ENCODE measurements around the gene C20orf204. TPM values are rescaled to one million over a fixed set of nuclear protein-coding genes. Genes with fewer than 3 reads are reported as not detected.

Gene C20orf204
- total and polyA plus RNA-seq, 9 of the 15 experiments (the other 6 are each of a cell fraction or from before 2014, with no cell fraction given) = 0.11 to 1.1 (median 0.36) TPM; not detected in 2

- Histone ChIP-seq H3K4me2 (ENCODE audit: insufficient read depth, low read length) (no peak overlapping the region), H3K27me3 (ENCODE audit: control insufficient read depth in 2 of 2, insufficient read depth in 2 of 2, low read length in 2 of 2) (peaks cover 6 to 26% of the 10 kb centered on the region in 2 experiments; a peak in 4 of 5 replicates), H3K9me1 (ENCODE audit: control insufficient read depth, insufficient read depth, low read length) (no peaks in the 10 kb centered on the region), H3K4me3 (no peak overlapping the region), H3K27ac (ENCODE audit: extremely low read depth, low read depth, low read length) (no peak overlapping the region), H3K79me2 (ENCODE audit: control insufficient read depth, insufficient read depth, low read length) (peaks cover 10% of the 10 kb centered on the region; the same call in 2 of the 3 replicates), H3K4me1 (replicated peaks in 1 of 2; ENCODE audit: control insufficient read depth in 2 of 2, insufficient read depth in 2 of 2, low read length in 2 of 2) (peaks cover 16 to 83% of the 10 kb centered on the region in 2 experiments; a peak in 4 of 5 replicates), H3K9ac (ENCODE audit: insufficient read depth in 1 of 2, low read depth in 2 of 2, low read length in 2 of 2) (peak overlapping the region in 1 of 2 experiments; percentile 57; a peak in 2 of 4 replicates), H2AFZ (ENCODE audit: low read depth, low read length) (no peak overlapping the region), H3K9me3 (replicated peaks; ENCODE audit: control insufficient read depth, insufficient read depth, low read depth, low read length) (no peaks in the 10 kb centered on the region), H3K36me3 (ENCODE audit: control insufficient read depth, insufficient read depth, low read length) (no peaks in the 10 kb centered on the region), H4K20me1 (replicated peaks; ENCODE audit: control insufficient read depth, insufficient read depth, low read length) (no peaks in the 10 kb centered on the region; the same call in 1 of the 2 replicates)
- ATAC-seq (no peak), DNase-seq (ENCODE audit: extremely low read depth in 1 of 4, low spot score in 3 of 4) (no peak), FAIRE-seq (no peak)
- ChIA-PET POLR2A (interaction anchor here (0.7 to 1.2 kb wide), 2 partner anchors 21 to 547 kb away, joined by 3 read pairs; no protein-coding TSS in a partner anchor), CTCF (ENCODE audit: low intra/inter-chr PET ratio) (no interaction called here)
- BruUV-seq (replicated peaks) = no TSS peak
- intact Hi-C loops (cut with micrococcal nuclease) (no loop called here), in situ Hi-C loops (cut with MboI) (no loop called here)
- no peak for TF ChIP-seq PCBP1 (IDR thresholded peaks at IDR 0.05; ENCODE audit: low read depth, low read length, poor library complexity, severe bottlenecking)
- TF ChIP-seq ZNF224 (CRISPR knock-in tag; IDR thresholded peaks at IDR 0.05) = no peak
- TF ChIP-seq ELK1 (CRISPR knock-in tag; IDR thresholded peaks at IDR 0.05) = no peak
- no peak for TF ChIP-seq RNF2 (IDR thresholded peaks at IDR 0.05)
- TF ChIP-seq SPI1 (IDR thresholded peaks at IDR 0.05; ENCODE audit: borderline replicate concordance, low read depth, low read length) = no peak
- TF ChIP-seq PURB (CRISPR knock-in tag; IDR thresholded peaks at IDR 0.05; ENCODE audit: low read depth) = no peak
- no peak for TF ChIP-seq SRSF3 (IDR thresholded peaks at IDR 0.05; ENCODE audit: insufficient read depth, low read length)
- WGBS (ENCODE audit: insufficient coverage, low coverage, missing lambda C conversion rate) = 82% methylated on average over 6 of the region's 6 CpGs
These were observed 45.6 kb downstream of the C20orf204 start for GRCh38 chr20:64081624-64081964.
